DOHH2 (cell line): ENCODE data around the gene ZNF219.

Experiments used
- CTCF ChIP-seq: fragments of 200-600 bp; sonication (generic); IDR thresholded peaks from one replicate; pipeline ENCODE4 v1.5.1; 2014; ENCODE audit warnings: antibody characterized with exemption, mild to moderate bottlenecking, low read depth, low read length; ENCODE audit not compliant: poor library complexity, severe bottlenecking
- EZH2phosphoT487 ChIP-seq: fragments of 200-600 bp; sonication (generic); IDR thresholded peaks from 2 replicates; pipeline ENCODE4 v1.6.1; 2017; ENCODE audit warnings: borderline replicate concordance, mild to moderate bottlenecking, antibody characterized with exemption, low read length, moderate library complexity, mixed read lengths

GRCh38 chr14:21049271-21049673, 49.2 kb downstream of the ZNF219 start:
- no peak for TF ChIP-seq CTCF
- TF ChIP-seq EZH2phosphoT487: no peak
